Measurements from ENCODE around the gene EEF1G.
"Not testable (repeated sequence)": the region's sequence is repeated elsewhere in the genome, so short reads cannot be mapped to it uniquely, and the experiment has no call there.

EEF1G gene

GRCh38 chr11:62566247-62566646, 7.4 kb downstream of the EEF1G start:
- H3K4me3 ChIP-seq (replicated peaks in 1 of 2; ENCODE audit: low read depth in 2 of 2, low read length in 2 of 2): no peak overlapping the region
- TF ChIP-seq CTCF (IDR thresholded peaks at IDR 0.05; ENCODE audit: low read depth, low read length): no peak
- DNase-seq (ENCODE audit: low read depth in 2 of 2): no peak

DNA sequence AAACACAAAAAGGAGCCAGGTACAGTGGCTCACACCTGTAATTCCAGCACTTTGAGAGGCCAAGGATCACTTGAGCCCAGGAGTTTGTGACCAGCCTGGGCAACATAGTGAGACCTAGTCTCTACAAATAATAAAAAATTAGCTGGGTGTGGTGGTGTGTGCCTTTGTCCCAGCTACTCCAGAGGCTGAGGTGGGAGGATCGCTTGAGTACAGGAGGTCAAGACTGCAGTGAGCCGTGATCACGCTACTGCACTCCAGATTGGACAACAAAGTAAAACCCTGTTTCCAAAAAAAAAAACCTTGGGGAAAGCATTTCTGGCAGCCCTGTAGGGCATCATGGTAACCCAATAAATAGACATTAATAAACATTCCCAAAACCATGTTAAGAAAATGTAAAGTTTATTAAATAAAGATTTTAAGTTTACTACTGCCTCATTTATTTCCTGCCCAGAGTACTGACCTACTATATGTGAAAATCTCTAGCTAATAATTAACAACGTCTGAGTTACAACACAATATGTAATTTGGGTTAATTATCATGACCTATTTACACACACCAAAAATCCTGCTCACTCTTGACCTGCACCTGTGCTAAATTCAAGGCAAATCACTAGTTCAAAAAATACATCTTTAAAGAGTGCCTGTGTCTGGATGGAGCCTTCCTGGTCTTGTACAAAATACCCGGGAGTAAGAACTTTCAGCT, 8.4 kb downstream of the EEF1G start:
- no peak for DNase-seq (ENCODE audit: low read depth in 2 of 2)
- H3K4me3 ChIP-seq (replicated peaks in 1 of 2; ENCODE audit: low read depth in 2 of 2, low read length in 2 of 2): no peak overlapping the region
- no peak for TF ChIP-seq CTCF (IDR thresholded peaks at IDR 0.05; ENCODE audit: low read depth, low read length)

GRCh38 chr11:62561677-62562230, 11.9 kb downstream of the EEF1G start:
- H3K4me3 ChIP-seq (replicated peaks in 1 of 2; ENCODE audit: low read depth in 2 of 2, low read length in 2 of 2); DNase-seq (ENCODE audit: low read depth in 2 of 2): not testable (repeated sequence)

GRCh38 chr11:62560566-62561103, 13.1 kb downstream of the EEF1G start:
- peak; percentile 88 for TF ChIP-seq CTCF (IDR thresholded peaks at IDR 0.05; ENCODE audit: low read depth, low read length)
- DNase-seq (ENCODE audit: low read depth in 2 of 2): peak; percentile 98 to 99
- H3K4me3 ChIP-seq (replicated peaks in 1 of 2; ENCODE audit: low read depth in 2 of 2, low read length in 2 of 2): no peak overlapping the region

GRCh38 chr11:62559626-62560025, 14.1 kb downstream of the EEF1G start:
- H3K4me3 ChIP-seq (replicated peaks in 1 of 2; ENCODE audit: low read depth in 2 of 2, low read length in 2 of 2); DNase-seq (ENCODE audit: low read depth in 2 of 2): not testable (repeated sequence)

DNA sequence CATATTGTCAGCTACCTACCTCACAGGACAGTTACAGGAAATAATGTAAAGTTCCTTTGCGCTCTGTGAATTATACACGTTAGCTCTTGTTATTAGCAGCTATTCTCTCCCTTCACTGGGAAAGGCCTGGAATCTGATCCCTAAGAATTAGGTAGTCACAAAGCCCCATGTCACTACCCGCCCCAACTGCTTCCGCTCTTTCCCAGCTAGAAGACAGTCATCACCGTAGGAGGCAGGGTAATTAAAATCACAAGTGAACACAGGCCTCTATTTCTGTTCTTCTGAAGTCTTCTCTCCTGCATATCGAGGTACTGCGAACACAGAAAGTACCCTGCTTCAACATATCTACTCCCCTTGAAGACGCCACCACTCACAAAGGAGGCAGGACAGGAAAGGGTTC, 14.5 kb downstream of the EEF1G start:
- no peak for TF ChIP-seq CTCF (IDR thresholded peaks at IDR 0.05; ENCODE audit: low read depth, low read length)
- DNase-seq (ENCODE audit: low read depth in 2 of 2): no peak
- no peak overlapping the region for H3K4me3 ChIP-seq (replicated peaks in 1 of 2; ENCODE audit: low read depth in 2 of 2, low read length in 2 of 2)

GRCh38 chr11:62558669-62559068, 15.0 kb downstream of the EEF1G start:
- DNase-seq (ENCODE audit: low read depth in 2 of 2): no peak
- no peak for TF ChIP-seq CTCF (IDR thresholded peaks at IDR 0.05; ENCODE audit: low read depth, low read length)
- no peak overlapping the region for H3K4me3 ChIP-seq (replicated peaks in 1 of 2; ENCODE audit: low read depth in 2 of 2, low read length in 2 of 2)
